ENCODE results near the gene IL12RB2.

DNA sequence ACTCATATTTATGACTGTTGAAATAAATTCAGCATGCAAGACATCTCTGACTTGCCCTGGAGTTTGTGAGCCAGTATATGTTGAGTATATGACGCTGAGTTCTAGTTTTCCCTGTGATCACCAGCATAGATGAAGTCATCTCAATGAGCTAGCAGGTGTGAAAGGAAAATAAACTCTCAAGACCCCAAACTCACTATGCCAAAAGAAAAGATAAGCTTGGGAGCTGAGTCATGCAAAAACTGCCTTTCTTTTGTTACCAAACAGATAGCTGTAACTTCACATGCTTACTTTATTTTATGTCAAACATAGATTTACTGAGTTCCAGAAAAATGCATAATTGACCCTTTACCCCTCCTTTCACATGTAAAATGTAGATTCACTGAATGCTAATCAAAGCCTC lies 69.6 kb downstream of the IL12RB2 start:
- TF ChIP-seq, protein P1, sequence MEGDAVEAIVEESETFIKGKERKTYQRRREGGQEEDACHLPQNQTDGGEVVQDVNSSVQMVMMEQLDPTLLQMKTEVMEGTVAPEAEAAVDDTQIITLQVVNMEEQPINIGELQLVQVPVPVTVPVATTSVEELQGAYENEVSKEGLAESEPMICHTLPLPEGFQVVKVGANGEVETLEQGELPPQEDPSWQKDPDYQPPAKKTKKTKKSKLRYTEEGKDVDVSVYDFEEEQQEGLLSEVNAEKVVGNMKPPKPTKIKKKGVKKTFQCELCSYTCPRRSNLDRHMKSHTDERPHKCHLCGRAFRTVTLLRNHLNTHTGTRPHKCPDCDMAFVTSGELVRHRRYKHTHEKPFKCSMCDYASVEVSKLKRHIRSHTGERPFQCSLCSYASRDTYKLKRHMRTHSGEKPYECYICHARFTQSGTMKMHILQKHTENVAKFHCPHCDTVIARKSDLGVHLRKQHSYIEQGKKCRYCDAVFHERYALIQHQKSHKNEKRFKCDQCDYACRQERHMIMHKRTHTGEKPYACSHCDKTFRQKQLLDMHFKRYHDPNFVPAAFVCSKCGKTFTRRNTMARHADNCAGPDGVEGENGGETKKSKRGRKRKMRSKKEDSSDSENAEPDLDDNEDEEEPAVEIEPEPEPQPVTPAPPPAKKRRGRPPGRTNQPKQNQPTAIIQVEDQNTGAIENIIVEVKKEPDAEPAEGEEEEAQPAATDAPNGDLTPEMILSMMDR (conservative IDR thresholded peaks at IDR 0.05; ENCODE audit: low read depth, low read length), result no peak
- TF ChIP-seq EZH2 (IDR thresholded peaks at IDR 0.05; ENCODE audit: low read length, unreplicated experiment) (no peak), EZH2phosphoT487 (IDR thresholded peaks at IDR 0.05; ENCODE audit: borderline replicate concordance, low read length) (no peak)
